Effector memory CD4-positive, alpha-beta T cell (primary cell): ENCODE results near the gene SLC39A1.

Source experiments
- DNase-seq, 3 donors: peaks; one replicate each; pipeline ENCODE4 v3.0.0-alpha.2; 2020
- H3K27ac ChIP-seq: 2 replicates; pipeline ENCODE4 v1.7.0; 2013; ENCODE audit warnings: mild to moderate bottlenecking, low read length, moderate library complexity; ENCODE audit not compliant: insufficient read depth, poor library complexity, severe bottlenecking
- H3K27me3 ChIP-seq: replicated peaks from 2 replicates; pipeline ENCODE4 v1.7.0; 2013; ENCODE audit warnings: mild to moderate bottlenecking, low read length; ENCODE audit not compliant: insufficient read depth, control insufficient read depth, poor library complexity, severe bottlenecking
- H3K36me3 ChIP-seq: 2 replicates; pipeline ENCODE4 v1.7.0; 2013; ENCODE audit warnings: mild to moderate bottlenecking, low read length, moderate library complexity; ENCODE audit not compliant: control insufficient read depth, insufficient read depth
- H3K4me1 ChIP-seq: 2 replicates; pipeline ENCODE4 v1.7.0; 2013; ENCODE audit warnings: low read length, mild to moderate bottlenecking; ENCODE audit not compliant: control insufficient read depth, insufficient read depth, poor library complexity, severe bottlenecking
- H3K4me3 ChIP-seq: 2 replicates; pipeline ENCODE4 v1.7.0; 2013; ENCODE audit warnings: low read length, low read depth, mild to moderate bottlenecking; ENCODE audit not compliant: insufficient read depth, poor library complexity, severe bottlenecking
- H3K9me3 ChIP-seq: 2 replicates; pipeline ENCODE4 v1.7.0; 2013; ENCODE audit warnings: mild to moderate bottlenecking, low read length, moderate library complexity; ENCODE audit not compliant: control insufficient read depth

Gene SLC39A1

DNA sequence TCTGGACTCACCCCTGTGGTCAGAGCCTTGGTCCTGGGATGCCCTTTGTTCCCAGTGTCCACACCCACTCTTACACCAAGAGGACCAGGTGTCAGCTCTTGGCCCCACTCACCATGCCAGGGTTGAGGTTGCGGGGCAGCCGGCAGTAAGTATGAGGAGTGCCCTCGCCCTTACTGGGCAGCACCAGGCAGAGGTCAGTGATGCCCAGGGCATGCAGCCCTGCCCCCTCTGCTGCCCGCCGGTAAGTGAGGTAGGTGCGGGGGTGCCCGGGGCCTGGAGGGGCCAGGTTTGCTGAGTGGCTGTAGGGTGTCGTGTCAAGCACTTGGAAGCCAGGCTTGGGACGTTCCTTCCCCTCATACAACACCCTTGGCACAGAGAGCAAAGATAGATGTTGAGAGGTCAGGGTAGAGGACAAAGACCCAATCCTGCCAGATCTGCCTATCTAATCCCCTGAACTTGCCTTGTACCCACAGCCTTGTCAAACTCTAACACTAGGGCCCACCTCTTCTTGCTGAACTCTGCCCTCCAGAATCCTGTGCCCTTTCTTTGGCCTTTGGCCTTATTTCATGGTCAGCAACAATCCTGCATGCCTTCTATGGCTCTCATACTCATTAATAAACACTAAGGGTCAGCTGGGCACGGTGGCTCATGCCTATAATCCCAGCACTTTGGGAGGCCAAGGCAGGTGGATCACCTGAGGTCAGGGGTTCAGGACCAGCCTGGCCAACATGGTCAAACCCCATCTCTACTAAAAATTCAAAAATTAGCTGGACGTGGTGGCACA lies 20.4 kb downstream of the SLC39A1 start:
- Histone ChIP-seq H3K36me3 (peaks cover 50% of the 10 kb centered on the region), H3K27ac (peak overlapping the region; percentile 27), H3K27me3 (no peaks in the 10 kb centered on the region), H3K4me3 (no peak overlapping the region), H3K9me3 (no peaks in the 10 kb centered on the region), H3K4me1 (peaks cover 25% of the 10 kb centered on the region)
- DNase-seq = no peak

- no peak overlapping the region for H3K4me3 ChIP-seq
- peaks cover 55% of the 10 kb centered on the region for H3K36me3 ChIP-seq
- H3K27me3 ChIP-seq = no peaks in the 10 kb centered on the region
- no peak for DNase-seq
- H3K4me1 ChIP-seq = peaks cover 25% of the 10 kb centered on the region
- H3K27ac ChIP-seq = no peak overlapping the region
- H3K9me3 ChIP-seq = no peaks in the 10 kb centered on the region
Observed at GRCh38 chr1:153941826-153942725, 21.3 kb downstream of the SLC39A1 start.

GRCh38 chr1:153940756-153941155 lies 22.6 kb downstream of the SLC39A1 start:
- no peaks in the 10 kb centered on the region for H3K27me3 ChIP-seq
- DNase-seq = no peak
- H3K36me3 ChIP-seq = peaks cover 68% of the 10 kb centered on the region
- no peak overlapping the region for H3K4me3 ChIP-seq
- H3K9me3 ChIP-seq = no peaks in the 10 kb centered on the region
- no peak overlapping the region for H3K27ac ChIP-seq
- peaks cover 21% of the 10 kb centered on the region for H3K4me1 ChIP-seq

- Histone ChIP-seq H3K4me1 (peaks cover 18% of the 10 kb centered on the region), H3K27me3 (no peaks in the 10 kb centered on the region), H3K36me3 (peaks cover 80% of the 10 kb centered on the region), H3K4me3 (no peak overlapping the region), H3K27ac (no peak overlapping the region), H3K9me3 (no peaks in the 10 kb centered on the region)
- no peak for DNase-seq
Observed at GRCh38 chr1:153939476-153939875, 23.9 kb downstream of the SLC39A1 start.

- Histone ChIP-seq H3K36me3 (peaks cover 85% of the 10 kb centered on the region), H3K27ac (no peak overlapping the region), H3K4me1 (peaks cover 14% of the 10 kb centered on the region), H3K4me3 (no peak overlapping the region), H3K27me3 (no peaks in the 10 kb centered on the region), H3K9me3 (no peaks in the 10 kb centered on the region)
- no peak for DNase-seq
Observed at GRCh38 chr1:153938996-153939395, 24.3 kb downstream of the SLC39A1 start.

DNA sequence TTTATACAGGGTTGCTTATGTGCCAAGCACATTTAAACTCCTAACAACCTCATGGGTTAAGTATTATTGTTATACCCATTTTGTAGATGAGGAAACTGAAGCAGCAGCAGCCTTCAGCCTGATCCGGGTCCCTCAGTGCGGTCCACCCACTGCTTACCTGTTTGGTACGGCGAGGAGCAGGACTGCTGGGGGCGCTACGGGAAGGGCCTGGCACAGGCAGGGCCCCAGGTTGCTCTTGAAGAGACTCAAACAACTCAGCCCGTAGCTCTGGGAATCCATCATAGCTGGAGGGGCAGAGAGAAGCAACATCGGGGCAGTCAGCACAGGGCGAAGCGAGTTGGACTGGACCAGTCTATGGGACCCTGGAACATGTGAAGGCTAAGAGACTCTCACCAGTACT lies 26.0 kb downstream of the SLC39A1 start:
- H3K9me3 ChIP-seq = no peaks in the 10 kb centered on the region
- DNase-seq = no peak
- no peak overlapping the region for H3K27ac ChIP-seq
- no peaks in the 10 kb centered on the region for H3K4me1 ChIP-seq
- H3K27me3 ChIP-seq = no peaks in the 10 kb centered on the region
- peaks cover 93% of the 10 kb centered on the region for H3K36me3 ChIP-seq
- H3K4me3 ChIP-seq = no peak overlapping the region

DNA sequence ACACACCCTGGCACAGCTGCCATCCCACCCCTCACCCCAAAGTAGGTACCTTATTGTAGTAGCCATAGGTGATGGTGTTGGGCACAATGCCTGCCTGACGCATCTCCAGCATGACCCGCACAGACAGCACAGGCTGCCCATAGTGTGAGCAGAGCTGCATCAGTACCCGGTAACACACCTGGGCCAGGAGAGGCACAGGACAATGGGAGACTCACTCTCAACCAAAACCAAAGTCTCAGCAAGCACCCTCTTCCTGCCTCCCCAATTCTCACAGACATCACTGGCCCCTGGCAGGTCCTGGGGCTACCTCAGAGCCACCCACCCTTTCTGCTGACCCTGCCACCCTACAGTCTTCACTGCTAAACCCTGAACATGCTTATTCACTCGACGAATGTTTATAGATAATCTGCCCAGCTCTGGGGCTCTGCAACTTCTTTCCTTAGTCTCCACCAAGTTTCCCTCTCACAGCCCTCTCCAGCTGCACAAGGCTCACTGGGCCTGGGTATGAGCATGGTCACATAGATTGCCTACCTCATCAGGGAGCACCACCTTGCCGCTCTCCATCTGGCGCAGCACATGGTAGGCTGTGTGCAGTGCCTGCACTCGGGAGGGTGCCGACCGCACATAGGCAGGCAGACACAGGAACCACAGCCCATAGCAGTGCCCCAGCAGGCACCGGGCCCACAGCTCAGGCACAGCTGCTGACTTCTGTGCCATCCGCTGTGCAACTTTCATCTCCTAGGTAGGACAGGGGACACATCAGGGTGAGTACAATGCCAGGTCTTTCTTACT lies 27.1 kb downstream of the SLC39A1 start:
- no peaks in the 10 kb centered on the region for H3K9me3 ChIP-seq
- no peaks in the 10 kb centered on the region for H3K4me1 ChIP-seq
- H3K36me3 ChIP-seq = peaks cover 88% of the 10 kb centered on the region
- no peak overlapping the region for H3K4me3 ChIP-seq
- no peak for DNase-seq
- no peak overlapping the region for H3K27ac ChIP-seq
- H3K27me3 ChIP-seq = no peaks in the 10 kb centered on the region

DNA sequence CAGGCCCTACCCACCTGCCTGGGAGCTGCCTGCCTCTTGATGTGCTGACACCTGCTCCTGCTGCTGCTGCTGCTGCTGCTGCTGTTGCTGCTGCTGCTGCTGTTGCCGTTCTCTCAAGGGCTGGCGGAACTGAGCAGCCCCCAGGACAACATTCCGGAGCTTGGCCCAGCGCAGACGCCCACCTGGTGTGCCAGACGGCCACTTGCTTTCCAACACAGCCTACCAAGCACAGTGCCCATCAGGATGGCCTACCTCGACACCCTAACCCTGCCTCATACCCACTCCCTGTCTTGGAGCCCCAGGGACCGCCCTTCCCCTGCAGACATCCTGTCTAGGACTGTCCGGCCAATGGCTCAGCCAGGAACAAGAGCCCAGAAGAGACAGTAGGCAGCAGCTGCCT lies 28.6 kb downstream of the SLC39A1 start:
- no peak for DNase-seq
- no peak overlapping the region for H3K4me3 ChIP-seq
- no peak overlapping the region for H3K27ac ChIP-seq
- peaks cover 88% of the 10 kb centered on the region for H3K36me3 ChIP-seq
- H3K4me1 ChIP-seq = no peaks in the 10 kb centered on the region
- H3K9me3 ChIP-seq = no peaks in the 10 kb centered on the region
- H3K27me3 ChIP-seq = no peaks in the 10 kb centered on the region

DNA sequence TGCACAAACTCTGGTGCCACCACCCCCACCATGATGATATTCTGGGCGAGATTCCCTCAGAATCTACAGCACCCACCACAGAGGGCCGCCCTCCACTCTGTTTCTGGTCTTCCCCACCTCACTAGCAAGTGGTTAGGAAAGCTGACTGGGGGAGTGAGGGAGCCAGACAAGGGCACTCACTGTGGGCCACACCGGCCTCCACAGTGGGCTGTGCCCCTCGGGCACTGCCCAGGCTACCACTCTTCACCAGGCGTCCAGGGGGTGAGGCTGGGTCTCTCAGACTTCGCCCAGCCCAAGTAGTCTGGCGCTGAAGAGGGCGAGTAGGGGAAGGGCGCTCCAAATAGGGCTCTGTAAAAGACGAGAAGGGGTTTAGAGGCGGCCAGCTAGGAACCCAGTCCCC lies 29.4 kb downstream of the SLC39A1 start:
- H3K27me3 ChIP-seq = no peaks in the 10 kb centered on the region
- no peak for DNase-seq
- no peaks in the 10 kb centered on the region for H3K9me3 ChIP-seq
- peaks cover 86% of the 10 kb centered on the region for H3K36me3 ChIP-seq
- no peaks in the 10 kb centered on the region for H3K4me1 ChIP-seq
- no peak overlapping the region for H3K4me3 ChIP-seq
- H3K27ac ChIP-seq = no peak overlapping the region
